ENCODE data around the gene BCKDHB.

BCKDHB gene

DNA sequence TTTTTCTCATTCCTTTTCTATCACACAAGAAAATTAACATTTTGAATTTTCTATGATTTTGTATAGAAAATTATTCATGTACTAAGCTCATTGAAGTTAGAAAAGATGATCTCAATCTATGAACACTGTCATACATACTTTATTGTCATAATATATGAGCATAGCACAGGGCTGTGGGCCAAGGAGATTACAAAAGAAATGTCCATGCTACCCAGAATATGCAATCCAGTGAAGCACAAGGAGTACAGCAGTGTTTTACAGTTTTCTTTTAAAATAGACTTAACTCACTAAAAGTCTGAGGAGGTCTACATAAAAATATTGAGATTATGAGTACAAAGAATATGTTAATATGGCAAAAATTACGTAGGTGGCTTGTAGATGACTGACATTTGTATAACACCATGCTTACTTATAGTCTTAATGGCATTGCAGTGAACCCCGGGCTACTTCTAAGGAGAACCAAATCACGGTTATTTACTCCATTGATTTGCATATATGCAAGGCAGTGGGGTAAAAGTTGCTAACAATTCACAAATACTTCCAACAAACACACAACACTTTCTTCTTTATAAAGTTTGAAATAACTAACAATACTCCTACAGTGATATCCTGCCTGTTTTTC lies 257.1 kb downstream of the BCKDHB start:
- no peak overlapping the region for H3K27ac ChIP-seq (ENCODE audit: low read depth, low read length, severe bottlenecking)
- H3K4me3 ChIP-seq (ENCODE audit: extremely low read depth, insufficient read depth, low read length, poor library complexity, severe bottlenecking): no peak overlapping the region
- H3K36me3 ChIP-seq (ENCODE audit: control insufficient read depth, insufficient read depth, low read length): no peaks in the 10 kb centered on the region
- H3K4me1 ChIP-seq (ENCODE audit: control insufficient read depth, insufficient read depth, low read length, poor library complexity, severe bottlenecking): no peaks in the 10 kb centered on the region
- 100% methylated on average over 1 of the region's 3 CpGs; no CpG with 5 or more reads in 1 of the 2 experiments for WGBS, 2 experiments (ENCODE audit: insufficient coverage in 2 of 2)
- H3K9me3 ChIP-seq (ENCODE audit: control insufficient read depth, low read length): no peaks in the 10 kb centered on the region

DNA sequence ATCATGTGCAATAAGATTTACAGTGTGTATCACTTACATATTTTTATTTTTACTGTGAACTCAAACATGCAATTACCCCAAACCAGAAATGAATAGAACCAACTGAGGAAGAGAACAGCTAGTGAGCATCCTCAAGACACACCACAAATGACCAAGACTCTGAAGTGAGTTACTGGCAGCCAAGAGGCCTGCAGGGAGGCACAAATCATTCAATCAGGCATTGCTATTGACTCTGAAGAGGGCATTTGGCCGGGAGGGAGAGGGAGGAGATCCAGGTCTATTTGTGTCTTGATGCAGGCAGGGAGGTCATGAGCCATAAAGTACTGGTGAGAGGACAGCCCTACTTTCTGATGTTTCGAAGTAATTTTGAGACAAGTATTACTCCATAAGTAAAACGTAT lies 257.7 kb downstream of the BCKDHB start:
- Histone ChIP-seq H3K27ac (ENCODE audit: low read depth, low read length, severe bottlenecking) (no peak overlapping the region), H3K36me3 (ENCODE audit: control insufficient read depth, insufficient read depth, low read length) (no peaks in the 10 kb centered on the region), H3K4me1 (ENCODE audit: control insufficient read depth, insufficient read depth, low read length, poor library complexity, severe bottlenecking) (no peaks in the 10 kb centered on the region), H3K4me3 (ENCODE audit: extremely low read depth, insufficient read depth, low read length, poor library complexity, severe bottlenecking) (no peak overlapping the region), H3K9me3 (ENCODE audit: control insufficient read depth, low read length) (no peaks in the 10 kb centered on the region)
- 75 to 80% methylated on average over 1 to 2 of the region's 3 CpGs for WGBS, 2 experiments (ENCODE audit: insufficient coverage in 2 of 2)

DNA sequence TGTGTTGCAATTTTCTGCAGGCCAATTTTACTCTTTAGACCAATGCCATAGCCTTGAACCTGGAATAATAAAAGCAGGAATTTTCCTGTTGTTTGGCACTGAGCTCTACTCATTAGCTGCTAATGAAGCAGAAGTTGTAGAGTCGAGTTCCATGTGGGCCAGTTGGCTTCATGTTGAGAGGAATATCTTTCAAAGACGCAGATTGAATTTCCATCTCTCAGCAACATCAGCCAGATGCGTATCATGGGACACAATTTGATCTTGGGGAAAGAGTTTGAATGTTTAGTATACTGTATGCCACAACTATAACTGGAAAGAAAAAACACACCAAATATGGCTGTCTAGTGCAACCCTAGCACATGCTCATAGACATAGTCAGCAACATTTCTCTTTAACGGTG lies 259.6 kb downstream of the BCKDHB start:
- Histone ChIP-seq H3K27ac (ENCODE audit: low read depth, low read length, severe bottlenecking) (no peak overlapping the region), H3K9me3 (ENCODE audit: control insufficient read depth, low read length) (no peaks in the 10 kb centered on the region), H3K4me1 (ENCODE audit: control insufficient read depth, insufficient read depth, low read length, poor library complexity, severe bottlenecking) (no peaks in the 10 kb centered on the region), H3K4me3 (ENCODE audit: extremely low read depth, insufficient read depth, low read length, poor library complexity, severe bottlenecking) (no peak overlapping the region), H3K36me3 (ENCODE audit: control insufficient read depth, insufficient read depth, low read length) (no peaks in the 10 kb centered on the region)
- 29% methylated on average over 1 of the region's 4 CpGs; no CpG with 5 or more reads in 1 of the 2 experiments for WGBS, 2 experiments (ENCODE audit: insufficient coverage in 2 of 2)

DNA sequence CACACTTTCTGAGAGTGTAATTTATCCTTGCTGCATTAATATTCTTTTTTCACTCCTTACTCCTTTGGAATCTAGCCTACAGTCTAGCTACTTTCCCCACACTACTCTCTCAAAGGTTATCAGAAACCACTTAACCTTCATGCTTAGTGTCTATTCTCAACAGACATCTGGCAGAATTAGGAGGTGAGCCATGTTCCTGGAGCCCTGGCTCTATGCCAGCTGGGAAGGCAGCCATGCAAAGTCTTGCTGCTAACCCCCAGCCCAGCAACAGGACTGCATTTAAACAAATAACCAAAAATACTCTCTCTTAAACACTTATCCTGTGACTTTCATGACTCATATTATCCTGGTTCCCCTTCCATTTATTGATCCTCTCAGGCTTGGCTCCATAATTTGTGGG lies 260.2 kb downstream of the BCKDHB start:
- Histone ChIP-seq H3K4me1 (ENCODE audit: control insufficient read depth, insufficient read depth, low read length, poor library complexity, severe bottlenecking) (no peaks in the 10 kb centered on the region), H3K36me3 (ENCODE audit: control insufficient read depth, insufficient read depth, low read length) (no peaks in the 10 kb centered on the region), H3K27ac (ENCODE audit: low read depth, low read length, severe bottlenecking) (no peak overlapping the region), H3K9me3 (ENCODE audit: control insufficient read depth, low read length) (no peaks in the 10 kb centered on the region), H3K4me3 (ENCODE audit: extremely low read depth, insufficient read depth, low read length, poor library complexity, severe bottlenecking) (no peak overlapping the region)

DNA sequence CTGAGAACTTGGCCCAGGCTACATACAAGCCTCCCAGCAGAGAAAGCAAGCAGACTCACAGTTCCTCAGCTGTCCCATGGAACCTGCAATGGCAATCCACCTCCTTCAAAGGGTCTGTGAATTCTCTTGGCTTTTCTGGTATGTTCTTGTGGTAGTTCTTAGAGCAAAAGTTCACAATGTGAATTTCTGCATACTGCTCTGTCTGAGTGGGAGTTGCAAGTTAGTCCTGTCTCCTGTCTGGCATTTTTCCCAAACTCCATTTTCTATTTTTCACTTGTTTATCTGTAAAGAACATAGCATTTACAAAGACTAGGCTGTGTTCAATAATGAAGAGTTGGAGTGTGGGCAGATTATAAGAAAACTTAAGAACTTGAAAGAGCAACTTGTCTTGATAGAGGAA lies 269.9 kb downstream of the BCKDHB start:
- Histone ChIP-seq H3K4me3 (ENCODE audit: extremely low read depth, insufficient read depth, low read length, poor library complexity, severe bottlenecking) (no peak overlapping the region), H3K36me3 (ENCODE audit: control insufficient read depth, insufficient read depth, low read length) (no peaks in the 10 kb centered on the region), H3K4me1 (ENCODE audit: control insufficient read depth, insufficient read depth, low read length, poor library complexity, severe bottlenecking) (no peaks in the 10 kb centered on the region), H3K27ac (ENCODE audit: low read depth, low read length, severe bottlenecking) (no peak overlapping the region), H3K9me3 (ENCODE audit: control insufficient read depth, low read length) (no peaks in the 10 kb centered on the region)

DNA sequence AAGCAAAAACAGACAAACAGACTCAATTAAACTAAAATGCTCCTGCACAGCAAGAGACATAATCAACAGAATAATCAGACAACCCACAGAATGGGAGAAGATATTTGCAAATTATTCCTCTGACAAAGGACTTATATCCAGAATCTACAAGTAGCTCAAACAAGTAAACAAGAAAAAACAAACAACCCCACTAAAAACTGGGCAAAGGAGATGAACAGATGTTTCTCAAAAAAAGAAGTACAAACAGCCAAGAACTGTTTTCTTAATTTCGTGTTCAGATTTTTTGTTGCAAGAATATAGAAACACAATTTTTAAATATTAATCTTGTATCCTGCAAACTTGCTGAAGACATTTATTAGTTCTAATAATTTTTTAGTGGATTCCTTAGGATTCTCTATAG lies 274.1 kb downstream of the BCKDHB start:
- Histone ChIP-seq H3K9me3 (ENCODE audit: control insufficient read depth, low read length) (no peaks in the 10 kb centered on the region), H3K27ac (ENCODE audit: low read depth, low read length, severe bottlenecking) (no peak overlapping the region), H3K4me1 (ENCODE audit: control insufficient read depth, insufficient read depth, low read length, poor library complexity, severe bottlenecking) (no peaks in the 10 kb centered on the region), H3K36me3 (ENCODE audit: control insufficient read depth, insufficient read depth, low read length) (no peaks in the 10 kb centered on the region), H3K4me3 (ENCODE audit: extremely low read depth, insufficient read depth, low read length, poor library complexity, severe bottlenecking) (no peak overlapping the region)
- no CpG with 5 or more reads among the region's 1 CpG for whole genome bisulfite sequencing, 2 experiments (ENCODE audit: insufficient coverage in 2 of 2)

DNA sequence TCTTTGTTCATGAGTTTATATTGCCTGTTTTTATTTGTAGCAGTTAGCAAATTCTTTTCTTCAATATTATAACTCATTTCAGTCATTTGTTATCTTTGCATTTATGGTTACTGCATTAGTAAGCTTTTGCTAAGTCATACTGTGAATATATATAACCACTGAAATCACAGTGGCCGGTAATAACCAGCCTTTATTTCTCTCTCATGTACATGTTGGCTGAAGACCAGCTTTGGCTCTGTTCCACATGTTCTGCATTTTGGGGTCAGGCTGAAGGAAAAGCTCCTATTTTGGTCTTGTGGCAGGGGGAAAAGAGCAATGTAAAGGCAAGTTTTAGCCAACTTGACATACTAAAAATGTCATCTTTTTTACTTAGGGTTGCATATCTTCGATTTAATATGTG lies 276.3 kb downstream of the BCKDHB start:
- H3K4me3 ChIP-seq (ENCODE audit: extremely low read depth, insufficient read depth, low read length, poor library complexity, severe bottlenecking): no peak overlapping the region
- WGBS, 2 experiments (ENCODE audit: insufficient coverage in 2 of 2): no CpG with 5 or more reads among the region's 2 CpGs
- H3K27ac ChIP-seq (ENCODE audit: low read depth, low read length, severe bottlenecking): no peak overlapping the region
- H3K36me3 ChIP-seq (ENCODE audit: control insufficient read depth, insufficient read depth, low read length): no peaks in the 10 kb centered on the region
- no peaks in the 10 kb centered on the region for H3K4me1 ChIP-seq (ENCODE audit: control insufficient read depth, insufficient read depth, low read length, poor library complexity, severe bottlenecking)
- H3K9me3 ChIP-seq (ENCODE audit: control insufficient read depth, low read length): no peaks in the 10 kb centered on the region

DNA sequence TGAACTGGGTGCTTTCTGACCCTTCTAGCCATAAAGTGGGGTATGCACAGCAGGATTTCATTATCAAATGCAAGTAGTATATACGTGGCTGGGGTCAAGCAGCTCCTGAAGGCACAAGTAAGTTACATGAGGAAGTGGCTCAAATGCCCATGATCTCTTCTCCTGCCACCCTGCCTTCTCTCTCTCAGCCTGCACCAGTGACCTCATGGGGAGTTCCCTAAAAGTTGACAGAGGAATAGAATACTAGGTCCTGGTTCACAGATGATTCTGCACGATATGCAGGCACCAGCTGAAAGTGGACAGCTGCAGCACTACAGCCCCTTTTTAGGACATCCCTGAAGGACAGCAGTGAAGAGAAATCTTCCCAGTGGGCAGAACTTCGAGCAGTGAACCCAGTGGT lies 282.0 kb downstream of the BCKDHB start:
- H3K4me3 ChIP-seq (ENCODE audit: extremely low read depth, insufficient read depth, low read length, poor library complexity, severe bottlenecking): no peak overlapping the region
- WGBS, 2 experiments (ENCODE audit: insufficient coverage in 2 of 2): 79 to 89% methylated on average over 2 to 3 of the region's 3 CpGs
- H3K27ac ChIP-seq (ENCODE audit: low read depth, low read length, severe bottlenecking): no peak overlapping the region
- H3K36me3 ChIP-seq (ENCODE audit: control insufficient read depth, insufficient read depth, low read length): no peaks in the 10 kb centered on the region
- no peaks in the 10 kb centered on the region for H3K4me1 ChIP-seq (ENCODE audit: control insufficient read depth, insufficient read depth, low read length, poor library complexity, severe bottlenecking)
- H3K9me3 ChIP-seq (ENCODE audit: control insufficient read depth, low read length): no peaks in the 10 kb centered on the region

All from mesodermal cell (in vitro differentiated cells).